ENCODE data around the gene LRRTM4. TPM values are rescaled to one million over a fixed set of nuclear protein-coding genes. Genes with fewer than 3 reads are reported as not detected.

LRRTM4 gene
- total and polyA plus RNA-seq, 2 donors from 2014 or later: 0.19 TPM; not detected in 1

- no peak for FAIRE-seq
Measured at GRCh38 chr2:77434880-77435279, 87.3 kb downstream of the LRRTM4 start.

GRCh38 chr2:77428946-77429345 is 93.2 kb downstream of the LRRTM4 start:
- H3K4me3 ChIP-seq (ENCODE audit: low read length in 3 of 3): no peak overlapping the region
- intact Hi-C loops (cut with DNase I): no loop called here
- FAIRE-seq (no peak), DNase-seq (peak in 2 of 5 donors; percentile 3 to 9)
- no peaks in the 10 kb centered on the region for H3K36me3 ChIP-seq (ENCODE audit: control insufficient read depth in 2 of 3, insufficient read depth in 3 of 3, low read length in 3 of 3)
- no peaks in the 10 kb centered on the region for H3K9me3 ChIP-seq (ENCODE audit: control insufficient read depth in 2 of 3, insufficient read depth in 1 of 3, low read length in 3 of 3)
- no peaks in the 10 kb centered on the region for H3K4me1 ChIP-seq (ENCODE audit: control insufficient read depth in 2 of 3, insufficient read depth in 2 of 3, low read depth in 1 of 3, low read length in 3 of 3)
- no peak overlapping the region for H3K9ac ChIP-seq (ENCODE audit: low read length in 3 of 3)
- H3K27me3 ChIP-seq (ENCODE audit: control insufficient read depth, insufficient read depth, low read length): no peaks in the 10 kb centered on the region
- TF ChIP-seq CTCF (IDR thresholded peaks at IDR 0.05; ENCODE audit: borderline replicate concordance, extremely low read depth, insufficient read depth): no peak
- H3K27ac ChIP-seq (ENCODE audit: low read depth in 2 of 2, low read length in 2 of 2): no peak overlapping the region

More at GRCh38 chr2:77434880-77435279, 87.3 kb downstream of the LRRTM4 start:
- H3K27ac ChIP-seq (ENCODE audit: low read depth in 2 of 2, low read length in 2 of 2): no peak overlapping the region
- H3K36me3 ChIP-seq (ENCODE audit: control insufficient read depth in 2 of 3, insufficient read depth in 3 of 3, low read length in 3 of 3): no peaks in the 10 kb centered on the region
- no peaks in the 10 kb centered on the region for H3K27me3 ChIP-seq (ENCODE audit: control insufficient read depth, insufficient read depth, low read length)
- H3K9me3 ChIP-seq (ENCODE audit: control insufficient read depth in 2 of 3, insufficient read depth in 1 of 3, low read length in 3 of 3): no peaks in the 10 kb centered on the region
- DNase-seq: no peak
- H3K9ac ChIP-seq (ENCODE audit: low read length in 3 of 3): no peak overlapping the region
- no peaks in the 10 kb centered on the region for H3K4me1 ChIP-seq (ENCODE audit: control insufficient read depth in 2 of 3, insufficient read depth in 2 of 3, low read depth in 1 of 3, low read length in 3 of 3)
- TF ChIP-seq CTCF (IDR thresholded peaks at IDR 0.05; ENCODE audit: borderline replicate concordance, extremely low read depth, insufficient read depth): no peak
- H3K4me3 ChIP-seq (ENCODE audit: low read length in 3 of 3): no peak overlapping the region
- intact Hi-C loops (cut with DNase I): no loop called here

- H3K4me3 ChIP-seq (ENCODE audit: low read length in 3 of 3): no peak overlapping the region
- H3K9ac ChIP-seq (ENCODE audit: low read length in 3 of 3): no peak overlapping the region
- TF ChIP-seq CTCF (IDR thresholded peaks at IDR 0.05; ENCODE audit: borderline replicate concordance, extremely low read depth, insufficient read depth): no peak
- DNase-seq (no peak), FAIRE-seq (no peak)
- no peaks in the 10 kb centered on the region for H3K27me3 ChIP-seq (ENCODE audit: control insufficient read depth, insufficient read depth, low read length)
- no peak overlapping the region for H3K27ac ChIP-seq (ENCODE audit: low read depth in 2 of 2, low read length in 2 of 2)
- no peaks in the 10 kb centered on the region for H3K4me1 ChIP-seq (ENCODE audit: control insufficient read depth in 2 of 3, insufficient read depth in 2 of 3, low read depth in 1 of 3, low read length in 3 of 3)
- H3K36me3 ChIP-seq (ENCODE audit: control insufficient read depth in 2 of 3, insufficient read depth in 3 of 3, low read length in 3 of 3): no peaks in the 10 kb centered on the region
- H3K9me3 ChIP-seq (ENCODE audit: control insufficient read depth in 2 of 3, insufficient read depth in 1 of 3, low read length in 3 of 3): no peaks in the 10 kb centered on the region
- intact Hi-C loops (cut with DNase I): no loop called here
Measured at GRCh38 chr2:77421971-77422370, 100.2 kb downstream of the LRRTM4 start.

GRCh38 chr2:77418537-77418936 is 103.6 kb downstream of the LRRTM4 start:
- FAIRE-seq (no peak), DNase-seq (peak in 1 of 5 donors; percentile 0)
- Histone ChIP-seq H3K27ac (ENCODE audit: low read depth in 2 of 2, low read length in 2 of 2) (no peak overlapping the region), H3K9me3 (ENCODE audit: control insufficient read depth in 2 of 3, insufficient read depth in 1 of 3, low read length in 3 of 3) (no peaks in the 10 kb centered on the region), H3K36me3 (ENCODE audit: control insufficient read depth in 2 of 3, insufficient read depth in 3 of 3, low read length in 3 of 3) (no peaks in the 10 kb centered on the region), H3K9ac (ENCODE audit: low read length in 3 of 3) (no peak overlapping the region), H3K4me1 (ENCODE audit: control insufficient read depth in 2 of 3, insufficient read depth in 2 of 3, low read depth in 1 of 3, low read length in 3 of 3) (no peaks in the 10 kb centered on the region), H3K27me3 (ENCODE audit: control insufficient read depth, insufficient read depth, low read length) (no peaks in the 10 kb centered on the region), H3K4me3 (ENCODE audit: low read length in 3 of 3) (no peak overlapping the region)
- intact Hi-C loops (cut with DNase I): no loop called here
- TF ChIP-seq CTCF (IDR thresholded peaks at IDR 0.05; ENCODE audit: borderline replicate concordance, extremely low read depth, insufficient read depth): no peak
